Measurements from ENCODE around the gene PSORS1C1. TPM values are rescaled to one million over a fixed set of nuclear protein-coding genes. Genes with fewer than 3 reads are reported as not detected.

Gene PSORS1C1
- total RNA-seq, 2 experiments from 2014 or later = not detected

DNA sequence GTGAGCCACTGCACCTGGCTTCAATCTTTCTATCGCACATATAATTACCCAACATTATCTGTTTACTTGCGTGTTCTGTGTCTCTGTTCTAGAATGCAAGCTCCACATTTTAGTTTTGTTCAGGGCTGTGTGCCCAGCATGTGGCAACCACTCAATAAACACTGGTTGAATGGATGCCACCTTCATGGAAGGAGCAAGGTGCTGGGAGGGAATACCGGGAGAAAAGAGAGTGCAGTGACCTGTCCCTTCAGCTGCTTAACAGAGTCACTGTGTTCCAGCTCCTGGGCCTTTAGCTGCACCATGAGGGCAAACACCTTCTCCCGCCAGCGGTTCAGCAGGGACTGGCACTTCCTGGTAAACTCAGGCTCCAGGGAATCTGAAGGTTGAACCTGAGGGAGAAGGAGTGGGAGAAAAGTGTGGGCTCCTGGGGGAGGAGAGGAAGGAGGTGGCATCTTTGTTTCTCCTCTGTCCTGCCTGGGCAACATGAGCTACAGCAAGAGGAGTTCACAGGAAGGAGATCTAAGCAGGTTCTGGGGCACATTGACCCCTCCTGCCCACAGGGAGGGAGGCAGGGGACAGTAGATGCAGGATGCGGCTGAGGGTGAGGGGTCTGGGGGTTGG lies 35.3 kb downstream of the PSORS1C1 start:
- H3K4me3 ChIP-seq (ENCODE audit: low read depth, low read length, poor library complexity, severe bottlenecking) = no peak overlapping the region
- no peaks in the 10 kb centered on the region for H3K9me3 ChIP-seq (ENCODE audit: low read length)
- H3K4me1 ChIP-seq (ENCODE audit: insufficient read depth, low read length, poor library complexity, severe bottlenecking) = no peaks in the 10 kb centered on the region
- H3K4me2 ChIP-seq (ENCODE audit: low read length) = no peak overlapping the region
- no peaks in the 10 kb centered on the region for H3K79me2 ChIP-seq (ENCODE audit: insufficient read depth, low read depth, low read length)
- no peaks in the 10 kb centered on the region for H3K9me2 ChIP-seq (ENCODE audit: insufficient read depth, low read length)
- TF ChIP-seq, protein P1, sequence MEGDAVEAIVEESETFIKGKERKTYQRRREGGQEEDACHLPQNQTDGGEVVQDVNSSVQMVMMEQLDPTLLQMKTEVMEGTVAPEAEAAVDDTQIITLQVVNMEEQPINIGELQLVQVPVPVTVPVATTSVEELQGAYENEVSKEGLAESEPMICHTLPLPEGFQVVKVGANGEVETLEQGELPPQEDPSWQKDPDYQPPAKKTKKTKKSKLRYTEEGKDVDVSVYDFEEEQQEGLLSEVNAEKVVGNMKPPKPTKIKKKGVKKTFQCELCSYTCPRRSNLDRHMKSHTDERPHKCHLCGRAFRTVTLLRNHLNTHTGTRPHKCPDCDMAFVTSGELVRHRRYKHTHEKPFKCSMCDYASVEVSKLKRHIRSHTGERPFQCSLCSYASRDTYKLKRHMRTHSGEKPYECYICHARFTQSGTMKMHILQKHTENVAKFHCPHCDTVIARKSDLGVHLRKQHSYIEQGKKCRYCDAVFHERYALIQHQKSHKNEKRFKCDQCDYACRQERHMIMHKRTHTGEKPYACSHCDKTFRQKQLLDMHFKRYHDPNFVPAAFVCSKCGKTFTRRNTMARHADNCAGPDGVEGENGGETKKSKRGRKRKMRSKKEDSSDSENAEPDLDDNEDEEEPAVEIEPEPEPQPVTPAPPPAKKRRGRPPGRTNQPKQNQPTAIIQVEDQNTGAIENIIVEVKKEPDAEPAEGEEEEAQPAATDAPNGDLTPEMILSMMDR (conservative IDR thresholded peaks at IDR 0.05; ENCODE audit: low read length) = no peak
- no peak for TF ChIP-seq EZH2phosphoT487 (IDR thresholded peaks at IDR 0.05; ENCODE audit: borderline replicate concordance, low read depth, low read length)
- 0 out of 2 replicates have a peak, but pooled peaks cover 3% of the 10 kb centered on the region for H3K36me3 ChIP-seq (ENCODE audit: insufficient read depth, low read length)
- intact Hi-C loops (cut with micrococcal nuclease; ENCODE audit: unreplicated experiment) = no loop called here
- CTCF ChIA-PET (ENCODE audit: unreplicated experiment) = no interaction called here
- DNase-seq (ENCODE audit: low spot score) = no peak
- no peak overlapping the region for H2AFZ ChIP-seq (ENCODE audit: low read length)
- POLR2A ChIA-PET = interaction anchor here (0.7 kb wide), 1 partner anchor 375 kb away, joined by 3 read pairs; no protein-coding TSS in a partner anchor
- no TSS peak for BruUV-seq (replicated peaks)
- H3K27ac ChIP-seq (ENCODE audit: low read depth, low read length, poor library complexity, severe bottlenecking) = no peak overlapping the region
- H4K20me1 ChIP-seq (ENCODE audit: insufficient read depth, low read length) = no peaks in the 10 kb centered on the region

GRCh38 chr6:31152781-31153180 lies 38.2 kb downstream of the PSORS1C1 start:
- Histone ChIP-seq H2AFZ (ENCODE audit: low read length) (no peak overlapping the region), H3K4me2 (ENCODE audit: low read length) (no peak overlapping the region), H4K20me1 (ENCODE audit: insufficient read depth, low read length) (no peaks in the 10 kb centered on the region), H3K79me2 (ENCODE audit: insufficient read depth, low read depth, low read length) (no peaks in the 10 kb centered on the region), H3K4me1 (ENCODE audit: insufficient read depth, low read length, poor library complexity, severe bottlenecking) (peaks cover 7% of the 10 kb centered on the region), H3K9me3 (ENCODE audit: low read length) (no peaks in the 10 kb centered on the region), H3K9me2 (ENCODE audit: insufficient read depth, low read length) (no peaks in the 10 kb centered on the region), H3K27ac (ENCODE audit: low read depth, low read length, poor library complexity, severe bottlenecking) (no peak overlapping the region), H3K4me3 (ENCODE audit: low read depth, low read length, poor library complexity, severe bottlenecking) (no peak overlapping the region), H3K36me3 (ENCODE audit: insufficient read depth, low read length) (peaks cover 3% of the 10 kb centered on the region; the same call in 1 of the 2 replicates)
- POLR2A ChIA-PET = interaction anchor here (0.6 to 0.7 kb wide), 2 partner anchors 9 to 59 kb away, joined by 3 to 7 read pairs; no protein-coding TSS in a partner anchor
- DNase-seq (ENCODE audit: low spot score) = no peak
- no TSS peak for BruUV-seq (replicated peaks)
- intact Hi-C loops (cut with micrococcal nuclease; ENCODE audit: unreplicated experiment) = no loop called here
- TF ChIP-seq, protein P1 (conservative IDR thresholded peaks at IDR 0.05; ENCODE audit: low read length) = no peak
- no peak for TF ChIP-seq EZH2phosphoT487 (IDR thresholded peaks at IDR 0.05; ENCODE audit: borderline replicate concordance, low read depth, low read length)
- CTCF ChIA-PET (ENCODE audit: unreplicated experiment) = no interaction called here

- Histone ChIP-seq H2AFZ (ENCODE audit: low read length) (no peak overlapping the region), H3K79me2 (ENCODE audit: insufficient read depth, low read depth, low read length) (peaks cover 8% of the 10 kb centered on the region; the same call in 1 of the 2 replicates), H3K4me3 (ENCODE audit: low read depth, low read length, poor library complexity, severe bottlenecking) (no peak overlapping the region), H3K4me2 (ENCODE audit: low read length) (no peak overlapping the region), H3K9me3 (ENCODE audit: low read length) (no peaks in the 10 kb centered on the region), H3K36me3 (ENCODE audit: insufficient read depth, low read length) (peaks cover 4% of the 10 kb centered on the region), H3K4me1 (ENCODE audit: insufficient read depth, low read length, poor library complexity, severe bottlenecking) (peaks cover 8% of the 10 kb centered on the region), H3K9me2 (ENCODE audit: insufficient read depth, low read length) (no peaks in the 10 kb centered on the region), H4K20me1 (ENCODE audit: insufficient read depth, low read length) (no peaks in the 10 kb centered on the region), H3K27ac (ENCODE audit: low read depth, low read length, poor library complexity, severe bottlenecking) (no peak overlapping the region)
- BruUV-seq (replicated peaks) = no TSS peak
- CTCF ChIA-PET (ENCODE audit: unreplicated experiment) = no interaction called here
- POLR2A ChIA-PET = no interaction called here
- intact Hi-C loops (cut with micrococcal nuclease; ENCODE audit: unreplicated experiment) = no loop called here
- TF ChIP-seq, protein P1 (conservative IDR thresholded peaks at IDR 0.05; ENCODE audit: low read length) = no peak
- TF ChIP-seq EZH2phosphoT487 (IDR thresholded peaks at IDR 0.05; ENCODE audit: borderline replicate concordance, low read depth, low read length) = no peak
- no peak for DNase-seq (ENCODE audit: low spot score)
Observed at GRCh38 chr6:31154436-31154835, 39.8 kb downstream of the PSORS1C1 start.

Data from OCI-LY7 (cell line).